Left ventricle myocardium inferior (tissue), 1 donor: Measurements from ENCODE around the gene VPREB3. TPM values are rescaled to one million over a fixed set of nuclear protein-coding genes. Genes with fewer than 3 reads are reported as not detected.

Experiments used
- DNase-seq: peaks from one replicate; pipeline ENCODE4 v3.0.0-alpha.2; 2020
- H3K27ac ChIP-seq: fragments of 200-600 bp; replicated peaks from 2 replicates; pipeline ENCODE4 v1.8.0; 2021
- H3K27me3 ChIP-seq: fragments of 200-600 bp; 2 replicates; pipeline ENCODE4 v1.8.0; 2021; ENCODE audit warnings: low read depth
- H3K36me3 ChIP-seq: fragments of 200-600 bp; 2 replicates; pipeline ENCODE4 v1.8.0; 2021
- H3K4me1 ChIP-seq: fragments of 200-600 bp; 2 replicates; pipeline ENCODE4 v1.8.0; 2021
- H3K4me3 ChIP-seq: fragments of 200-600 bp; 2 replicates; pipeline ENCODE4 v1.8.0; 2021; ENCODE audit warnings: mild to moderate bottlenecking, moderate library complexity
- H3K9me3 ChIP-seq: fragments of 200-600 bp; replicated peaks from 2 replicates; pipeline ENCODE4 v1.8.0; 2021
- intact Hi-C: fragments of 100-400 bp; cut with micrococcal nuclease; formaldehyde crosslinking; loops from one replicate; pipeline ENCODE4 v1.11.0; 2022
- total RNA-seq: library from RNA; stranded (reverse); fragmentation: NEBNext Ultra II Directional; extraction: Animal tissue kit (Norgen Biotek cat#: 25700); gene quantifications from one replicate; pipeline ENCODE4 v1.2.1, GENCODE V29; 2021
- TF ChIP-seq, protein P1 (sequence below): fragments of 200-600 bp; IDR thresholded peaks from 2 replicates; pipeline ENCODE4 v1.8.0; 2021; ENCODE audit warnings: antibody characterized with exemption, mild to moderate bottlenecking, borderline replicate concordance
- donor health status: DM: no; HTN: yes; CAD: no; lungs with severe emphysema.

Gene VPREB3
- total RNA-seq, 1 donor from 2014 or later: 0.69 TPM

- TF ChIP-seq, protein P1, sequence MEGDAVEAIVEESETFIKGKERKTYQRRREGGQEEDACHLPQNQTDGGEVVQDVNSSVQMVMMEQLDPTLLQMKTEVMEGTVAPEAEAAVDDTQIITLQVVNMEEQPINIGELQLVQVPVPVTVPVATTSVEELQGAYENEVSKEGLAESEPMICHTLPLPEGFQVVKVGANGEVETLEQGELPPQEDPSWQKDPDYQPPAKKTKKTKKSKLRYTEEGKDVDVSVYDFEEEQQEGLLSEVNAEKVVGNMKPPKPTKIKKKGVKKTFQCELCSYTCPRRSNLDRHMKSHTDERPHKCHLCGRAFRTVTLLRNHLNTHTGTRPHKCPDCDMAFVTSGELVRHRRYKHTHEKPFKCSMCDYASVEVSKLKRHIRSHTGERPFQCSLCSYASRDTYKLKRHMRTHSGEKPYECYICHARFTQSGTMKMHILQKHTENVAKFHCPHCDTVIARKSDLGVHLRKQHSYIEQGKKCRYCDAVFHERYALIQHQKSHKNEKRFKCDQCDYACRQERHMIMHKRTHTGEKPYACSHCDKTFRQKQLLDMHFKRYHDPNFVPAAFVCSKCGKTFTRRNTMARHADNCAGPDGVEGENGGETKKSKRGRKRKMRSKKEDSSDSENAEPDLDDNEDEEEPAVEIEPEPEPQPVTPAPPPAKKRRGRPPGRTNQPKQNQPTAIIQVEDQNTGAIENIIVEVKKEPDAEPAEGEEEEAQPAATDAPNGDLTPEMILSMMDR: no peak
- H3K27ac ChIP-seq: no peak overlapping the region
- no peaks in the 10 kb centered on the region for H3K9me3 ChIP-seq
- H3K36me3 ChIP-seq: peaks cover 90% of the 10 kb centered on the region
- DNase-seq: no peak
- intact Hi-C loops: no loop called here
- H3K4me3 ChIP-seq: no peak overlapping the region
- H3K4me1 ChIP-seq: peaks cover 9% of the 10 kb centered on the region
- no peaks in the 10 kb centered on the region for H3K27me3 ChIP-seq
These were observed 46.3 kb upstream of the VPREB3 start for GRCh38 chr22:23800297-23801237.

DNA sequence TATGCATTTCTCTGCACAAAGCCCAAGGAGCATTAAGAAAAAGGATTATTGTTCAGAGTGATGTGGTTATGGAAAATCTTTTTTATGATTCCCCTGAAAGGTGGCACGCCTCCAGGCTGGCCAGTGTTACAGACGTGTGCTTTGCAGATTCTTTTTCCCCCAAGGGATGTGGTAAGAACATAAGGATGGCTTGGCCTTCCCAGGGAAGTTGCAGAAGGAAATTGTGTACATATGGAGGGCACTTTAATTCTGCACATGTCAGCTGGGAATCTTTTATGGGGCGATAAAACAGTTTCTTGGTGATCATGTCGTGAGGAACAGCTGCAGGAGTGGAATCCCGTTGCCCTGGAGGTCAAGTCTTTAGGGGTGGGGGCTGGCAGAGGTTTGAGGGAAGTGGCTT is 42.2 kb upstream of the VPREB3 start:
- Histone ChIP-seq H3K36me3 (peaks cover 86% of the 10 kb centered on the region), H3K4me1 (peaks cover 9% of the 10 kb centered on the region), H3K9me3 (no peaks in the 10 kb centered on the region), H3K27ac (no peak overlapping the region), H3K27me3 (no peaks in the 10 kb centered on the region), H3K4me3 (no peak overlapping the region)
- DNase-seq: no peak
- TF ChIP-seq, protein P1: no peak
- intact Hi-C loops: no loop called here

GRCh38 chr22:23793326-23793725 is 39.1 kb upstream of the VPREB3 start:
- no peak for DNase-seq

GRCh38 chr22:23791738-23792645 is 37.8 kb upstream of the VPREB3 start:
- Histone ChIP-seq H3K36me3 (peaks cover 49% of the 10 kb centered on the region), H3K4me1 (peaks cover 53% of the 10 kb centered on the region)

More at GRCh38 chr22:23793326-23793725, 39.1 kb upstream of the VPREB3 start:
- intact Hi-C loops: no loop called here
- H3K4me1 ChIP-seq: peaks cover 41% of the 10 kb centered on the region
- no peak overlapping the region for H3K27ac ChIP-seq
- TF ChIP-seq, protein P1: no peak
- H3K36me3 ChIP-seq: peaks cover 57% of the 10 kb centered on the region
- H3K9me3 ChIP-seq: no peaks in the 10 kb centered on the region
- no peak overlapping the region for H3K4me3 ChIP-seq
- H3K27me3 ChIP-seq: no peaks in the 10 kb centered on the region

More at GRCh38 chr22:23791738-23792645, 37.8 kb upstream of the VPREB3 start:
- Histone ChIP-seq H3K4me3 (no peak overlapping the region), H3K27me3 (no peaks in the 10 kb centered on the region), H3K27ac (no peak overlapping the region), H3K9me3 (no peaks in the 10 kb centered on the region)
- no peak for DNase-seq
- TF ChIP-seq, protein P1: no peak
- intact Hi-C loops: no loop called here
